Measurements from ENCODE around the gene PTPRN2.

DNA sequence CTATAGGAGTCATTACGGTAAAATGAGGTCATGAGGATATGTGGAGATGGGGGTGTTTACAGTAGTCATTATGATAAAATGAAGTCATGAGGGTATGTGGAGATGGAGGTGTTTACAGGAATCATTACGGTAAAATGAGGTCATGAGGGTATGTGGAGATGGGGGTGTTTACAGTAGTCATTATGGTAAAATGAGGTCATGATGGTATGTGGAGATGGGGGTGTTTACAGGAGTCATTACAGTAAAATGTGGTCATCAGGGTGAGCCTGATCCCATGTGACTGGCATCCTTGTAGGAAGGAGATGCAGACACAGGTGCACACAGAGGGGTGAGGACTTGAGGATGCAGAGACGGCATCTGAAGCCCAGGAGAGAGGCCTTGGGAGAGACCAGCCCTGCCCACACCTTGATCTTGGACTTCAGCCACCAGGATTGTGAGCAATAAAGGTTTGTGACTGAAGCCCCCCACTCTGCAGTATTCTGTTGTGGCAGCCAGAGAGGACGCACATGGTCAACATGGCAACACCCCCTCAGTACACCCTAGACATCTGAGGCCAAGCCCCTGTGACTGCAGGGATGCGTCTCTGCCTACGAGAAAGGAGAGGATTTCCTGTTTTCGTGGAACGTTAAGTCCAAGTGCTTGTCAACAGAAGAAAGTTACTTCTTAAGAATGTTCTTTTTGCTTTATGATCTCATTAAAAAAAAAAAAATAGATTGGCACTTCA, 706.4 kb downstream of the PTPRN2 start:
- TF ChIP-seq, protein P1, sequence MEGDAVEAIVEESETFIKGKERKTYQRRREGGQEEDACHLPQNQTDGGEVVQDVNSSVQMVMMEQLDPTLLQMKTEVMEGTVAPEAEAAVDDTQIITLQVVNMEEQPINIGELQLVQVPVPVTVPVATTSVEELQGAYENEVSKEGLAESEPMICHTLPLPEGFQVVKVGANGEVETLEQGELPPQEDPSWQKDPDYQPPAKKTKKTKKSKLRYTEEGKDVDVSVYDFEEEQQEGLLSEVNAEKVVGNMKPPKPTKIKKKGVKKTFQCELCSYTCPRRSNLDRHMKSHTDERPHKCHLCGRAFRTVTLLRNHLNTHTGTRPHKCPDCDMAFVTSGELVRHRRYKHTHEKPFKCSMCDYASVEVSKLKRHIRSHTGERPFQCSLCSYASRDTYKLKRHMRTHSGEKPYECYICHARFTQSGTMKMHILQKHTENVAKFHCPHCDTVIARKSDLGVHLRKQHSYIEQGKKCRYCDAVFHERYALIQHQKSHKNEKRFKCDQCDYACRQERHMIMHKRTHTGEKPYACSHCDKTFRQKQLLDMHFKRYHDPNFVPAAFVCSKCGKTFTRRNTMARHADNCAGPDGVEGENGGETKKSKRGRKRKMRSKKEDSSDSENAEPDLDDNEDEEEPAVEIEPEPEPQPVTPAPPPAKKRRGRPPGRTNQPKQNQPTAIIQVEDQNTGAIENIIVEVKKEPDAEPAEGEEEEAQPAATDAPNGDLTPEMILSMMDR (conservative IDR thresholded peaks at IDR 0.05 in 1 of 2, IDR thresholded peaks at IDR 0.05 in 1 of 2; ENCODE audit: extremely low read depth in 1 of 2, insufficient read depth in 1 of 2, low read depth in 1 of 2, low read length in 2 of 2): no peak
- no peak for TF ChIP-seq EZH2 (IDR thresholded peaks at IDR 0.05; ENCODE audit: borderline replicate concordance, low read length)

All from mammary epithelial cell (primary cell).